GM10248 (cell line): ENCODE results near the gene CUX1.
"Not testable (repeated sequence)": the region's sequence is repeated elsewhere in the genome, so short reads cannot be mapped to it uniquely, and the experiment has no call there.

Experiments used
- CTCF ChIA-PET: fragments of 300-600 bp; sonication (Branson Sonifier 250); formaldehyde crosslinking; extraction: SDS; loops from one replicate; lab custom pipeline; 2021; ENCODE audit warnings: antibody characterized with exemption; lab: Yijun Ruan, JAX
- POLR2A ChIA-PET: fragments of 350-650 bp; sonication (Branson Sonifier 250); formaldehyde crosslinking; extraction: SDS; loops from one replicate; lab custom pipeline; 2020; ENCODE audit warnings: antibody characterized with exemption; lab: Yijun Ruan, JAX
- DNase-seq: peaks from one replicate; pipeline ENCODE4 v3.0.0; 2012; ENCODE audit errors: extremely low spot score
- TF ChIP-seq, protein P1 (sequence below): IDR thresholded peaks from 2 replicates; pipeline ENCODE4 v1.5.1; 2012; ENCODE audit warnings: mild to moderate bottlenecking, low read depth; ENCODE audit errors: extremely low read depth, missing control alignments, control extremely low read depth

The CUX1 gene

DNA sequence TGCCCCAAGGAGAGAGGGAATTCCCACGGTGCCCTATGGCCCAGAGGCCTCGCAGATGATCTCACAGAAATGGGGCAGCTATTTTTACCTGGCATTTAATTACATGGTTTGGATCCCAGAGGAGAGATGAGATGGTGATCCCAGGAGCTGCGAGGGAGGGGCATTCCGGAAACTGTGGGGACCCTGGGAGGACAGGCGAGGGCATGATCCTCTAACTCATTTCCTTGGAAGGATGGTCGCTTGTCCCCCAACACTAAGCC lies 478.7 kb downstream of the CUX1 start:
- POLR2A ChIA-PET = interaction anchor here (0.8 kb wide), 1 partner anchor 8 kb away, joined by 3 read pairs; no protein-coding TSS in a partner anchor
- DNase-seq = no peak
- CTCF ChIA-PET = interaction anchor here (1.1 to 1.2 kb wide), 2 partner anchors 8 to 11 kb away, joined by 3 read pairs; no protein-coding TSS in a partner anchor
- TF ChIP-seq, protein P1, sequence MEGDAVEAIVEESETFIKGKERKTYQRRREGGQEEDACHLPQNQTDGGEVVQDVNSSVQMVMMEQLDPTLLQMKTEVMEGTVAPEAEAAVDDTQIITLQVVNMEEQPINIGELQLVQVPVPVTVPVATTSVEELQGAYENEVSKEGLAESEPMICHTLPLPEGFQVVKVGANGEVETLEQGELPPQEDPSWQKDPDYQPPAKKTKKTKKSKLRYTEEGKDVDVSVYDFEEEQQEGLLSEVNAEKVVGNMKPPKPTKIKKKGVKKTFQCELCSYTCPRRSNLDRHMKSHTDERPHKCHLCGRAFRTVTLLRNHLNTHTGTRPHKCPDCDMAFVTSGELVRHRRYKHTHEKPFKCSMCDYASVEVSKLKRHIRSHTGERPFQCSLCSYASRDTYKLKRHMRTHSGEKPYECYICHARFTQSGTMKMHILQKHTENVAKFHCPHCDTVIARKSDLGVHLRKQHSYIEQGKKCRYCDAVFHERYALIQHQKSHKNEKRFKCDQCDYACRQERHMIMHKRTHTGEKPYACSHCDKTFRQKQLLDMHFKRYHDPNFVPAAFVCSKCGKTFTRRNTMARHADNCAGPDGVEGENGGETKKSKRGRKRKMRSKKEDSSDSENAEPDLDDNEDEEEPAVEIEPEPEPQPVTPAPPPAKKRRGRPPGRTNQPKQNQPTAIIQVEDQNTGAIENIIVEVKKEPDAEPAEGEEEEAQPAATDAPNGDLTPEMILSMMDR = no peak

DNA sequence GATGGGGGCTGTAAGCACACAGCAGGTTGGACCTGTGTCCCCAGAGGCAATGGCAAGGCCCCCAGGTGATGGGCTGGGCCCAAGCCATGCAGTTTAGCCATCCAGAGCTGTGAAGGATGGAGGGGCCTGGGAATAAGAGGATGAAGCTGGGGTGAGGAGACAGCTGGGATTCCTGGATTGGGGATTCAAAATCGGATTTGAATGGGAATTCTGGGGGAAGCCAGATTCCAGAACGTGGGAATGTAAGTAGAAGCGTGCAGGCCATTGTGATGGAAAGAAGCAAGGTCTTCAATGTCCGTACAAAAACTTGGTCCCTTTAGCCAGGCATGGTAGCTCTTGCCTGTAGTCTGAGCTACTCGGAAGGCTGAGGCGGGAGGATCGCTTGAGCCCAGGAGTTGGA lies 479.1 kb downstream of the CUX1 start:
- POLR2A ChIA-PET = interaction anchor here (0.8 kb wide), 1 partner anchor 9 kb away, joined by 3 read pairs; no protein-coding TSS in a partner anchor
- no peak for DNase-seq
- CTCF ChIA-PET = interaction anchor here (1.1 to 1.2 kb wide), 2 partner anchors 9 to 11 kb away, joined by 3 read pairs; no protein-coding TSS in a partner anchor
- TF ChIP-seq, protein P1 = no peak

- no peak for DNase-seq
- ChIA-PET CTCF (interaction anchor here (1.2 to 1.3 kb wide), 2 partner anchors 11 to 18 kb away, joined by 3 read pairs; no protein-coding TSS in a partner anchor), POLR2A (interaction anchor here (0.6 kb wide), 1 partner anchor 1870 kb away, joined by 3 read pairs; no protein-coding TSS in a partner anchor)
- TF ChIP-seq, protein P1 = no peak
Observed at GRCh38 chr7:102297487-102298218, 480.2 kb downstream of the CUX1 start.

DNA sequence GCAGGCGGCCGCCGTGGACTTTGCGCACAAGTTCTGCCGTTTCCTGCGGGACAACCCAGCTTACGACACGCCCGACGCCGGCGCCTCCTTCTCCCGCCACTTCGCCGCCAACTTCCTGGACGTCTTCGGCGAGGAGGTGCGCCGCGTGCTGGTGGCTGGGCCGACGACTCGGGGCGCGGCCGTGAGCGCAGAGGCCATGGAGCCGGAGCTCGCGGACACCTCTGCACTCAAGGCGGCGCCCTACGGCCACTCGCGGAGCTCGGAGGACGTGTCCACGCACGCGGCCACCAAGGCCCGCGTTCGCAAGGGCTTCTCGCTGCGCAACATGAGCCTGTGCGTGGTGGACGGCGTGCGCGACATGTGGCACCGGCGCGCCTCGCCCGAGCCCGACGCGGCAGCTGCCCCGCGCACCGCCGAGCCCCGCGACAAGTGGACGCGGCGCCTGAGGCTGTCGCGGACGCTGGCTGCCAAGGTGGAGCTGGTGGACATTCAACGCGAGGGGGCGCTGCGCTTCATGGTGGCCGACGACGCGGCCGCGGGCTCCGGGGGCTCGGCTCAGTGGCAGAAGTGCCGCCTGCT lies 483.3 kb downstream of the CUX1 start:
- ChIA-PET POLR2A (no interaction called here), CTCF (no interaction called here)
- DNase-seq = no peak
- TF ChIP-seq, protein P1 = no peak

- POLR2A ChIA-PET = interaction anchor here (1.0 kb wide), 1 partner anchor 14 kb away, joined by 4 read pairs; no protein-coding TSS in a partner anchor
- DNase-seq, CTCF ChIA-PET: not testable (repeated sequence)
Observed at GRCh38 chr7:102301367-102301766, 483.9 kb downstream of the CUX1 start.

DNA sequence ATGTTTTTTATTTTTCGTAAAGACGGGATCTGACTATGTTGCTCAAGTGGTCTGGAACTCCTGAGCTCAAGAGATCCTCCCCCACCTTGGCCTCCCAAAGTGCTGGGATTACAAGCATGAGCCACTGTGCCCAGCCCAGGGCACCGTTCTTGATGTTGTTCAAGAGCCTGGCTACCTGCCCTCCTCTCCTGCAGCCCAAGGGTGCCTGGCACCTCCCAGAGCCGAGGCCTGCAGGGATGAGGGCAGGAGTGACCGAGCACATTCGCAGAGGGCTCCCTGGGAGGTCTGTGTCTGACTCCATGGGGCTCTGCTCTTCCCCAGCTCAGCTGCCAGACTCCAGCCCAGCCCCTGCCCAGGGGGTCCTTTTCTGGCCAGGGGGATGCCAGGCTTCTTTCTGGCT lies 484.6 kb downstream of the CUX1 start:
- POLR2A ChIA-PET = interaction anchor here (1.0 kb wide), 1 partner anchor 14 kb away, joined by 4 read pairs; no protein-coding TSS in a partner anchor
- CTCF ChIA-PET = no interaction called here
- DNase-seq = no peak
- TF ChIP-seq, protein P1 = no peak

DNA sequence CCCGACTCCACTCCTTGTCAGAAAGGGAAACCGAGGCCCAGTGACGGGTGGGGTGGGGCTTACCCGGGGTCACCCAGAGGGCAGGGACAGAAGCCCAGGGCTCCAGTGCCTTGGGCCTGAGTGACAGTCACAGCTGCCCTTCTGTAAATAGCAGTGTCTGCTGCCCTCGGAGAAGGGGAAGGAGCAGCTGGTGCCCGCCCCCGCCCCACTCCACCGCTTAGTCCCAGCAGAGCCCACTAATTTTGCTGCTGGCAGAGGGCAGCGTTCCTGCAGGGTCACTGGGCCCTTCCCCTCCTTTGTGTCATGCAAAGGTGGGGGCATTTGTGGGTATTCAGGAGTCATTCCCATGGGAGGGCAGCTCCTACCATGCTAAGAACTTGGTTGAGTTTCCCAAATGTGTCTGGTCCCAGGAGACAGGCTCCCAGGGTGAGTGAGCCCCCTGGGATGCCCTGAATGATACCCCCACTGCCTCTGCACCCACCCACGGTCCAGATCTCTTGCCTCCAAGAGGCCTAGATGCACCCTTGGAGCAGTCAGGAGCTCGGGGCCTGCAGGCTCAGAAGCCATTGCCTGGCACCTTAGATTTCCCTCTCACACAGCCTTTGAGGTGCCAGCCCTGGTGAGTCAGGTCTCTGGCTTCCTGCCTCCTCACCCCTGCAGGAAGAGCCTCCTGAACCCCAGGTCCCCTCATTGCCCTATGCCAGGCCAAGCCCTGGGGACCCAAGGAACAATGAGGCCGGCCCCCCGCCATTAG lies 486.4 kb downstream of the CUX1 start:
- ChIA-PET CTCF (interaction anchor here (0.8 to 2.1 kb wide), 5 partner anchors 9 to 88 kb away, joined by 3 to 13 read pairs (median 3); no protein-coding TSS in a partner anchor), POLR2A (no interaction called here)
- TF ChIP-seq, protein P1 = no peak
- no peak for DNase-seq
